IMR-90 (cell line): ENCODE data around the gene EPHB6. TPM values are rescaled to one million over a fixed set of nuclear protein-coding genes. Genes with fewer than 3 reads are reported as not detected.

Experiments
- ATAC-seq: fragments of 200-7000 bp; cut with Tn5 transposase; 2 replicates; pipeline ENCODE4 v1.9.1; 2020; ENCODE audit warnings: low read depth, mild to moderate bottlenecking, moderate library complexity
- BruUV-seq: library from RNA; stranded (reverse); fragments of 400-500 nt; replicated peaks from 2 replicates; lab custom pipeline; 2021; lab: Mats Ljungman, UMichigan
- CTCF ChIA-PET: fragments of 300-600 bp; formaldehyde crosslinking; extraction: SDS; loops from one replicate; lab custom pipeline; 2021; ENCODE audit warnings: antibody characterized with exemption; lab: Yijun Ruan, JAX
- POLR2A ChIA-PET: fragments of 300-600 bp; sonication (Branson Sonifier 250); formaldehyde crosslinking; loops from one replicate; lab custom pipeline; 2022; ENCODE audit warnings: antibody characterized with exemption; ENCODE audit not compliant: unreplicated experiment; lab: Charles Lee
- DNase-seq: peaks from one replicate; pipeline ENCODE4 v3.0.0; 2013
- H2AFZ ChIP-seq: replicated peaks from 2 replicates; pipeline ENCODE3; 2013; ENCODE audit warnings: low read length, mild to moderate bottlenecking; ENCODE audit not compliant: poor library complexity
- H2AK5ac ChIP-seq: 2 replicates; pipeline ENCODE4 v1.6.1; 2013; ENCODE audit warnings: low read depth, low read length, inconsistent platforms
- H2AK9ac ChIP-seq: replicated peaks from 2 replicates; pipeline ENCODE3; 2013; ENCODE audit warnings: mild to moderate bottlenecking, low read depth, low read length, moderate library complexity; ENCODE audit not compliant: poor library complexity
- H2BK120ac ChIP-seq: 2 replicates; pipeline ENCODE4 v1.6.1; 2013; ENCODE audit warnings: low read depth, low read length, inconsistent platforms
- H2BK15ac ChIP-seq: 3 replicates; pipeline ENCODE4 v1.6.1; 2013; ENCODE audit warnings: low read depth, low read length, inconsistent platforms
- H2BK20ac ChIP-seq: 2 replicates; pipeline ENCODE4 v1.6.1; 2013; ENCODE audit warnings: low read depth, mild to moderate bottlenecking, inconsistent platforms, low read length, moderate library complexity
- H2BK5ac ChIP-seq: 2 replicates; pipeline ENCODE4 v1.6.1; 2013; ENCODE audit warnings: mild to moderate bottlenecking, low read depth, low read length, inconsistent platforms; ENCODE audit not compliant: poor library complexity, severe bottlenecking
- H3K14ac ChIP-seq: replicated peaks from 2 replicates; pipeline ENCODE4 v1.6.1; 2013; ENCODE audit warnings: low read depth, low read length, inconsistent platforms
- H3K18ac ChIP-seq: 2 replicates; pipeline ENCODE4 v1.6.1; 2013; ENCODE audit warnings: low read depth, low read length, control low read depth
- H3K23ac ChIP-seq: 2 replicates; pipeline ENCODE4 v1.6.1; 2013; ENCODE audit warnings: low read depth, low read length, inconsistent platforms
- H3K27ac ChIP-seq: 2 replicates; pipeline ENCODE4 v1.5.1; 2013; ENCODE audit warnings: mild to moderate bottlenecking, control low read depth, low read length; ENCODE audit not compliant: insufficient read depth
- H3K27me3 ChIP-seq: 2 replicates; pipeline ENCODE4 v1.6.1; 2013; ENCODE audit warnings: low read length; ENCODE audit not compliant: control insufficient read depth, insufficient read depth
- H3K36me3 ChIP-seq: 2 replicates; pipeline ENCODE4 v1.6.1; 2013; ENCODE audit warnings: low read length, mixed read lengths; ENCODE audit not compliant: control insufficient read depth, insufficient read depth
- H3K4ac ChIP-seq: 2 replicates; pipeline ENCODE4 v1.6.1; 2013; ENCODE audit warnings: low read depth, low read length, inconsistent platforms
- H3K4me1 ChIP-seq: 2 replicates; pipeline ENCODE4 v1.6.1; 2013; ENCODE audit warnings: low read length, mixed read lengths; ENCODE audit not compliant: control insufficient read depth, insufficient read depth
- H3K4me2 ChIP-seq: 2 replicates; pipeline ENCODE4 v1.6.1; 2013; ENCODE audit warnings: low read depth, mild to moderate bottlenecking, control low read depth, low read length, moderate library complexity
- H3K4me3 ChIP-seq: 2 replicates; pipeline ENCODE4 v1.5.1; 2013; ENCODE audit warnings: low read depth, mild to moderate bottlenecking, control low read depth, low read length, moderate library complexity; ENCODE audit not compliant: insufficient read depth
- H3K56ac ChIP-seq: 2 replicates; pipeline ENCODE4 v1.6.1; 2013; ENCODE audit warnings: low read length, inconsistent platforms; ENCODE audit not compliant: insufficient read depth; ENCODE audit errors: extremely low read depth
- H3K79me1 ChIP-seq, 2 experiments: 2 replicates each; pipeline ENCODE4 v1.6.1; 2013; ENCODE audit warnings: low read length in 2 of 2, inconsistent platforms in 1 of 2, low read depth in 1 of 2
- H3K9ac ChIP-seq: 2 replicates; pipeline ENCODE4 v1.6.1; 2013; ENCODE audit warnings: low read depth, low read length, control low read depth
- H3K9me1 ChIP-seq: 2 replicates; pipeline ENCODE4 v1.6.1; 2013; ENCODE audit warnings: low read length, inconsistent platforms; ENCODE audit not compliant: insufficient read depth
- H3K9me3 ChIP-seq: 2 replicates; pipeline ENCODE4 v1.6.1; 2013; ENCODE audit warnings: low read length; ENCODE audit not compliant: control insufficient read depth, insufficient read depth
- H4K20me1 ChIP-seq: 2 replicates; pipeline ENCODE4 v1.6.1; 2013; ENCODE audit warnings: low read length, inconsistent platforms; ENCODE audit not compliant: insufficient read depth
- H4K5ac ChIP-seq: 2 replicates; pipeline ENCODE4 v1.6.1; 2013; ENCODE audit warnings: mild to moderate bottlenecking, low read depth, low read length, control low read depth
- H4K8ac ChIP-seq, 2 experiments: 2 replicates each; pipeline ENCODE4 v1.6.1; 2013; ENCODE audit warnings: low read depth in 2 of 2, low read length in 2 of 2, control low read depth in 1 of 2, inconsistent platforms in 1 of 2
- H4K91ac ChIP-seq: 2 replicates; pipeline ENCODE4 v1.6.1; 2013; ENCODE audit warnings: low read depth, low read length, inconsistent platforms; ENCODE audit not compliant: insufficient read depth
- CTCF ChIP-seq: conservative IDR thresholded peaks from 2 replicates; pipeline ENCODE4 v1.5.1; 2012; ENCODE audit warnings: mild to moderate bottlenecking, low read depth, low read length, improper control_type of control experiment
- RFX5 ChIP-seq: IDR thresholded peaks from 2 replicates; pipeline ENCODE4 v1.8.0; 2012; ENCODE audit warnings: low read depth, mild to moderate bottlenecking, low read length, moderate library complexity
- SMC3 ChIP-seq: fragments of 150-350 bp; IDR thresholded peaks from 2 replicates; pipeline ENCODE4 v1.6.1; 2016; ENCODE audit warnings: low read depth, mild to moderate bottlenecking, antibody characterized with exemption, low read length, moderate library complexity
- WGBS, 2 experiments: methylation state at CpG; one replicate each; pipeline versions ENCODE4 v1.1.5 to v1.1.7; 2013; ENCODE audit warnings: missing lambda C conversion rate in 2 of 2; ENCODE audit not compliant: insufficient read length in 1 of 2; ENCODE audit errors: extremely low coverage in 2 of 2; 5-methylcytosine and 5-hydroxymethylcytosine counted together
- dilution Hi-C: fragments of 300-500 bp; cut with HindIII; formaldehyde crosslinking; loops from one replicate; pipeline ENCODE4 v1.14.3; 2018; ENCODE audit warnings: low sequenced_read_pairs; ENCODE audit not compliant: unreplicated experiment
- in situ Hi-C: fragments of 300-500 bp; cut with MboI; formaldehyde crosslinking; loops from 3 replicates; pipeline ENCODE4 v1.14.3; 2019; ENCODE audit warnings: low sequenced_read_pairs, inconsistent platforms, mixed read lengths
- intact Hi-C: fragments of 100-400 bp; cut with micrococcal nuclease; formaldehyde crosslinking; loops from 2 replicates; pipeline ENCODE4 v1.10.0; 2022
- polyA plus RNA-seq, 3 experiments: library from polyadenylated mRNA; depleted of rRNA; stranded (reverse); fragments of >200 nt; gene quantifications; 2 replicates each; pipeline ENCODE4 v1.2.3, GENCODE V29; 2012; ENCODE audit warnings: low replicate concordance in 1 of 3
- total RNA-seq: library from RNA; depleted of rRNA; stranded (reverse); fragments of >200 nt; gene quantifications from 2 replicates; pipeline ENCODE4 v1.2.3, GENCODE V29; 2012

The EPHB6 gene
- total and polyA plus RNA-seq, 2 of the 4 experiments (the other 2 are of a cell fraction), result under 0.01 to 0.60 TPM

- in situ Hi-C loops, result no loop called here
- BruUV-seq, result no TSS peak
Observed at GRCh38 chr7:142880876-142881505, 26.1 kb downstream of the EPHB6 start.

More at GRCh38 chr7:142880876-142881505, 26.1 kb downstream of the EPHB6 start:
- intact Hi-C loops, result no loop called here
- no peak overlapping the region for H3K4ac ChIP-seq
- H4K8ac ChIP-seq, result no peak overlapping the region
- no peaks in the 10 kb centered on the region for H3K9me1 ChIP-seq
- no peaks in the 10 kb centered on the region for H3K36me3 ChIP-seq
- ATAC-seq, result no peak
- H2AK5ac ChIP-seq, result no peak overlapping the region
- no peak overlapping the region for H4K5ac ChIP-seq
- ChIA-PET POLR2A (no interaction called here), CTCF (interaction anchor here (0.6 kb wide), 1 partner anchor 1216 kb away, joined by 3 read pairs; no protein-coding TSS in a partner anchor)
- 4% methylated on average over 4 of the region's 8 CpGs; no CpG with 5 or more reads in 1 of the 2 experiments for WGBS, 2 experiments
- no peak overlapping the region for H3K14ac ChIP-seq
- H3K18ac ChIP-seq, result no peak overlapping the region
- dilution Hi-C loops, result no loop called here
- no peak overlapping the region for H4K91ac ChIP-seq
- no peak overlapping the region for H3K56ac ChIP-seq
- no peak overlapping the region for H2BK15ac ChIP-seq
- no peak overlapping the region for H3K4me3 ChIP-seq
- no peaks in the 10 kb centered on the region for H4K20me1 ChIP-seq
- H2BK20ac ChIP-seq, result no peak overlapping the region
- no peaks in the 10 kb centered on the region for H3K4me1 ChIP-seq
- no peaks in the 10 kb centered on the region for H3K27me3 ChIP-seq
- TF ChIP-seq SMC3 (peak; percentile 22; the same call in 1 of the 2 replicates), RFX5 (no peak), CTCF (peak; percentile 43)
- no peak overlapping the region for H2BK120ac ChIP-seq
- no peak overlapping the region for H2BK5ac ChIP-seq
- H3K79me1 ChIP-seq, result no peaks in the 10 kb centered on the region
- DNase-seq, result peak; percentile 1
- H3K9me3 ChIP-seq, result no peaks in the 10 kb centered on the region
- H2AFZ ChIP-seq, result no peak overlapping the region
- H2AK9ac ChIP-seq, result no peak overlapping the region
- H3K23ac ChIP-seq, result no peak overlapping the region
- no peak overlapping the region for H3K9ac ChIP-seq
- H3K4me2 ChIP-seq, result no peak overlapping the region
- no peak overlapping the region for H3K27ac ChIP-seq
